ENCODE measurements around the gene FRK. TPM values are rescaled to one million over a fixed set of nuclear protein-coding genes. Genes with fewer than 3 reads are reported as not detected.

The FRK gene
- total and polyA plus RNA-seq, 5 donors from 2014 or later: not detected

DNA sequence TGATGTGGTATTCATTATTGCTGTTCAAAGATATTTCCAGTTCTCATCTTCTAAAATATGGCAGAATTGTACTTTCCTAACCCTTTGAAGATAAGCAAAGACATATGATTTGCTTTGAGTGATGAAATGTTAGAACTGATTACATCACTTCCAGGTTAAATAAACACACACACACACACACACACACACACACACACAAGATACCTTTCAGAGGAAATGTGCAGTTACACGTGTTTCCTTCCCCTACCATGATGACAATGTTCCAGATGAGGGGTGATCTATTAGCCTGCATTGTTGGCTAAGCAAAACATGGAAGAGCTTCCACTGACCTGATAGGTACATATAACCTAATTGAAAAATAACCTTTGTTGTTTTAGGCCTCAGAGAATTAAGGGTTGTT, 11.7 kb upstream of the FRK start:
- Mint-ChIP-seq H3K27me3 (peaks cover 8% of the 10 kb centered on the region), H3K9me3 (no peaks in the 10 kb centered on the region), H3K27ac (no peak overlapping the region), H3K4me3 (no peak overlapping the region), H3K4me1 (no peaks in the 10 kb centered on the region), H3K36me3 (no peaks in the 10 kb centered on the region)
- no peaks in the 10 kb centered on the region for H3K4me1 ChIP-seq (ENCODE audit: control insufficient read depth, insufficient read depth, low read length, poor library complexity, severe bottlenecking)
- H3K36me3 ChIP-seq (ENCODE audit: control insufficient read depth, insufficient read depth, low read length): no peaks in the 10 kb centered on the region
- no peak overlapping the region for H3K4me3 ChIP-seq (ENCODE audit: low read depth, low read length)
- no peak overlapping the region for H3K27ac ChIP-seq (ENCODE audit: insufficient read depth, low read length, poor library complexity, severe bottlenecking)
- ATAC-seq (ENCODE audit: low read depth in 2 of 2): no peak
- peaks cover 2% of the 10 kb centered on the region for H3K27me3 ChIP-seq (ENCODE audit: control insufficient read depth, insufficient read depth, low read length)
- DNase-seq: peak in 1 of 3 donors; percentile 8
- H3K9me3 ChIP-seq (ENCODE audit: control insufficient read depth in 2 of 2, low read length in 2 of 2): no peaks in the 10 kb centered on the region

DNA sequence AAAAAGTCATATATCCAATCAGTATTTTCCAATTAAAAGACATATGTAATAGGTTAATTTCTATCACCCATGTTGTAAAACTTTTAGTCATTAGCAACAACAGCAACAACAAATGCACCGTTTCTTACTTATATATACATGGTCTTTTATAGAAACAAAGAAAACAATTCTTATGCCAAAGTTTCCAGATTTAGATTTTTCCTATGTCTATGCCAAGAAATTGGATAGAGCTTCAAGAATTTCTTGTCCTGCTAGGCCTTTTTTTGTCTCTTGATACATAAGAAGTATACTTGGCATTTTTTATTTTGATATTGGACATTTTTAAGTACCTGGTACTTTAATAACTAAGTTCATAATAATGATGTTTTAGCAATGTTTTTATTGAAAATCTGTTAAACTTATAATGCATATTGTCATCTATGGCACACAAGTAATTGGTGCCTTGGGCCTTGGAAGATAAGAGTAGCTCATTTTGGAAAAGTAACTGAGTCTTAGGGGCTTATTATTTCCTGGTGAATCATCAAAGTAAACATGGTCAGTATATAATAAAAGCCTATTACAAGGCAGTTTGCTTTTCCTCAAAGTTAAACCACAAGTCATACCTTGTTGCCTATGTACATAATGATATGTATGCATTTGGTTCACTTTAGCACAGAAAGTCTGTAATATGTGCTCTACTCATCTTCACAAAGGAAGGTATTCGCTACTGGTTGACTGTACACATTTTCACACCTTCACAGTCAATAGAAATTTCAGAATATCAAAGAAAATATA, 10.1 kb upstream of the FRK start:
- H3K27ac Mint-ChIP-seq: no peak overlapping the region

GRCh38 chr6:116070101-116070500, 9.4 kb upstream of the FRK start:
- Histone ChIP-seq H3K4me3 (ENCODE audit: low read depth, low read length) (no peak overlapping the region), H3K27ac (ENCODE audit: insufficient read depth, low read length, poor library complexity, severe bottlenecking) (no peak overlapping the region), H3K4me1 (ENCODE audit: control insufficient read depth, insufficient read depth, low read length, poor library complexity, severe bottlenecking) (no peaks in the 10 kb centered on the region), H3K36me3 (ENCODE audit: control insufficient read depth, insufficient read depth, low read length) (no peaks in the 10 kb centered on the region), H3K9me3 (ENCODE audit: control insufficient read depth in 2 of 2, low read length in 2 of 2) (no peaks in the 10 kb centered on the region), H3K27me3 (ENCODE audit: control insufficient read depth, insufficient read depth, low read length) (peaks cover 2% of the 10 kb centered on the region)
- no peak for DNase-seq
- H3K27me3 Mint-ChIP-seq: peaks cover 10% of the 10 kb centered on the region
- no peak overlapping the region for H3K27ac Mint-ChIP-seq
- ATAC-seq (ENCODE audit: low read depth in 2 of 2): no peak
- no peaks in the 10 kb centered on the region for H3K36me3 Mint-ChIP-seq
- H3K4me3 Mint-ChIP-seq: no peak overlapping the region
- no peaks in the 10 kb centered on the region for H3K4me1 Mint-ChIP-seq
- no peaks in the 10 kb centered on the region for H3K9me3 Mint-ChIP-seq

More for the DNA sequence above, 10.1 kb upstream of the FRK start:
- Mint-ChIP-seq H3K4me3 (no peak overlapping the region), H3K27me3 (peaks cover 10% of the 10 kb centered on the region), H3K4me1 (no peaks in the 10 kb centered on the region), H3K36me3 (no peaks in the 10 kb centered on the region), H3K9me3 (no peaks in the 10 kb centered on the region)
- Histone ChIP-seq H3K4me3 (ENCODE audit: low read depth, low read length) (no peak overlapping the region), H3K36me3 (ENCODE audit: control insufficient read depth, insufficient read depth, low read length) (no peaks in the 10 kb centered on the region), H3K4me1 (ENCODE audit: control insufficient read depth, insufficient read depth, low read length, poor library complexity, severe bottlenecking) (no peaks in the 10 kb centered on the region), H3K27ac (ENCODE audit: insufficient read depth, low read length, poor library complexity, severe bottlenecking) (no peak overlapping the region), H3K27me3 (ENCODE audit: control insufficient read depth, insufficient read depth, low read length) (peaks cover 2% of the 10 kb centered on the region), H3K9me3 (ENCODE audit: control insufficient read depth in 2 of 2, low read length in 2 of 2) (no peaks in the 10 kb centered on the region)
- ATAC-seq (ENCODE audit: low read depth in 2 of 2) (no peak), DNase-seq (no peak)

- peaks cover 4% of the 10 kb centered on the region for H3K27me3 ChIP-seq (ENCODE audit: control insufficient read depth, insufficient read depth, low read length)
- no peaks in the 10 kb centered on the region for H3K4me1 ChIP-seq (ENCODE audit: control insufficient read depth, insufficient read depth, low read length, poor library complexity, severe bottlenecking)
- H3K9me3 Mint-ChIP-seq: peaks cover 0 to 3% (median 0%) of the 10 kb centered on the region in 7 donors
- no peak overlapping the region for H3K27ac Mint-ChIP-seq
- H3K27me3 Mint-ChIP-seq: peaks cover 11% of the 10 kb centered on the region
- ATAC-seq (ENCODE audit: low read depth in 2 of 2): no peak
- H3K36me3 Mint-ChIP-seq: no peaks in the 10 kb centered on the region
- no peaks in the 10 kb centered on the region for H3K36me3 ChIP-seq (ENCODE audit: control insufficient read depth, insufficient read depth, low read length)
- no peak overlapping the region for H3K27ac ChIP-seq (ENCODE audit: insufficient read depth, low read length, poor library complexity, severe bottlenecking)
- no peaks in the 10 kb centered on the region for H3K9me3 ChIP-seq (ENCODE audit: control insufficient read depth in 2 of 2, low read length in 2 of 2)
- H3K4me1 Mint-ChIP-seq: no peaks in the 10 kb centered on the region
- no peak for DNase-seq
- no peak overlapping the region for H3K4me3 ChIP-seq (ENCODE audit: low read depth, low read length)
- H3K4me3 Mint-ChIP-seq: no peak overlapping the region
Measured at GRCh38 chr6:116066789-116067188, 6.1 kb upstream of the FRK start.

DNA sequence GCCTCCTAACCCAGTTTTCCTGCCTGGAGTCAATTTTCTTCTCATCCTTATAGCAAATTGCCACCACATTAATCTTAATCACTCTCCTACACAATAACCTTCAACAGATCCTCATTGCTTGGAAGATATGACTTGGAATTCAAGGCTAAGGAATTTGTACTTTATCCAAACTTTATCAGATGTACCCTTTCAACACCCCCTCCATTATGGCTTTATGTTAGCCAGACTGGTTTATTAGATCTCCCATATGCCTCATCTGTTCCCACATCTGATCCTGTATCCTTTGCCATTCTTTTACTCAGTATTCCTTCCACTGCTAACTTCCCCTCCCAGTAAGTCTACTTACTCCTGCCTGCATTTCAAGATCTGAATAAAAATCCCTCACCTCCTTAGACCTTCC, 4.0 kb upstream of the FRK start:
- H3K9me3 Mint-ChIP-seq: peaks cover 0 to 3% (median 0%) of the 10 kb centered on the region in 7 donors
- Histone ChIP-seq H3K36me3 (ENCODE audit: control insufficient read depth, insufficient read depth, low read length) (no peaks in the 10 kb centered on the region), H3K4me3 (ENCODE audit: low read depth, low read length) (no peak overlapping the region), H3K27me3 (ENCODE audit: control insufficient read depth, insufficient read depth, low read length) (peaks cover 4% of the 10 kb centered on the region), H3K4me1 (ENCODE audit: control insufficient read depth, insufficient read depth, low read length, poor library complexity, severe bottlenecking) (no peaks in the 10 kb centered on the region), H3K27ac (ENCODE audit: insufficient read depth, low read length, poor library complexity, severe bottlenecking) (no peak overlapping the region), H3K9me3 (ENCODE audit: control insufficient read depth in 2 of 2, low read length in 2 of 2) (no peaks in the 10 kb centered on the region)
- peaks cover 13% of the 10 kb centered on the region for H3K27me3 Mint-ChIP-seq
- ATAC-seq (ENCODE audit: low read depth in 2 of 2) (no peak), DNase-seq (no peak)
- H3K4me3 Mint-ChIP-seq: no peak overlapping the region
- no peaks in the 10 kb centered on the region for H3K4me1 Mint-ChIP-seq
- H3K27ac Mint-ChIP-seq: no peak overlapping the region
- H3K36me3 Mint-ChIP-seq: no peaks in the 10 kb centered on the region

GRCh38 chr6:116062496-116062895, 1.8 kb upstream of the FRK start:
- H3K27me3 Mint-ChIP-seq: peaks cover 19% of the 10 kb centered on the region
- Histone ChIP-seq H3K27ac (ENCODE audit: insufficient read depth, low read length, poor library complexity, severe bottlenecking) (no peak overlapping the region), H3K36me3 (ENCODE audit: control insufficient read depth, insufficient read depth, low read length) (no peaks in the 10 kb centered on the region), H3K27me3 (ENCODE audit: control insufficient read depth, insufficient read depth, low read length) (peaks cover 2% of the 10 kb centered on the region), H3K4me1 (ENCODE audit: control insufficient read depth, insufficient read depth, low read length, poor library complexity, severe bottlenecking) (no peaks in the 10 kb centered on the region), H3K9me3 (ENCODE audit: control insufficient read depth in 2 of 2, low read length in 2 of 2) (no peaks in the 10 kb centered on the region), H3K4me3 (ENCODE audit: low read depth, low read length) (no peak overlapping the region)
- no peak for ATAC-seq (ENCODE audit: low read depth in 2 of 2)
- H3K4me3 Mint-ChIP-seq: no peak overlapping the region
- H3K27ac Mint-ChIP-seq: no peak overlapping the region
- peaks cover 0 to 3% (median 0%) of the 10 kb centered on the region in 7 donors for H3K9me3 Mint-ChIP-seq
- no peaks in the 10 kb centered on the region for H3K4me1 Mint-ChIP-seq
- DNase-seq: no peak
- H3K36me3 Mint-ChIP-seq: no peaks in the 10 kb centered on the region

DNA sequence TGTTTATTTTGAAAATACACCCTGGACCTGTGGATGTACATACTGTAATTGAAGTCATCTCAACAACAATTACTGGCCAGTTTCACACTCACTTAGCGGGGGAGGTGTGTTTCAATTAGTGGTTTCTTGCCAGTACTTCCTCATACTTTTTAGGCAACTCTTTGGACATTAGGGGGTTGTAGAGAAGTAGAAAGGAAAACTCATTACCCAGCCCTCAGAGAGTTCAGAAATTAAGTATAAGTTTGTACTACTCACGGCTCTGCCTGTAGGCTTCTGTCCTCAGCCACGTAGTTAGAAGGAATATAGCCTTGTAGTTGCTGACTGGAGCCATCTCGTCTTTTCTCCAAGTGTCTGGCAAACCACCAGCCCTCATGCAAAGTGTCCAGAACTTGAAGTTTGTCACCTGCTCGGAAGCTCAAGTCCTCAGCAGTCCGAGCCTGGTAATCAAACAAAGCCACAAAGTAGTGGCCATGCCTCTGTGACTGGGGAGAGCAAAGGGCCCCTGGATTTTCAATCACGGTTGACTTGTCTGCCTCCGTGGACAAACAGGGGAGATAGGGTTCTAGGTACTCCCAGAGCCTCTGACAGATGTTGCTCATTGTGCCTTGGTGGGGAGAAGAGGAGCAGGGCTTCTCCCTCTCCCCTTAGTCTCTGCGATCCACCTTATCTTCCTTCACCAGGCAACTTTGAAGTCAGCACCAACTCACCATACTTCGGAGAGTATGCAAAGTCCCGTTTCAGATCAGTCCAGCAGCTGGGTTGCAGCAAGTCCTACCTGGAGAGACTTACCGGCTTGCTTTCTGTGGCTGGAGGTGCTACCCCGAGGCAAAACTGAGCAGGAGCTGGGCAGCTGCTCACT, 749 bp downstream of the FRK start:
- H3K4me1 ChIP-seq (ENCODE audit: control insufficient read depth, insufficient read depth, low read length, poor library complexity, severe bottlenecking): no peaks in the 10 kb centered on the region
- Mint-ChIP-seq H3K4me3 (no peak overlapping the region), H3K9me3 (peaks cover 0 to 2% (median 0%) of the 10 kb centered on the region in 7 donors), H3K27ac (no peak overlapping the region), H3K36me3 (no peaks in the 10 kb centered on the region), H3K4me1 (no peaks in the 10 kb centered on the region), H3K27me3 (peaks cover 12% of the 10 kb centered on the region)
- no peak overlapping the region for H3K27ac ChIP-seq (ENCODE audit: insufficient read depth, low read length, poor library complexity, severe bottlenecking)
- DNase-seq (no peak), ATAC-seq (ENCODE audit: low read depth in 2 of 2) (no peak)
- no peaks in the 10 kb centered on the region for H3K36me3 ChIP-seq (ENCODE audit: control insufficient read depth, insufficient read depth, low read length)
- no peak overlapping the region for H3K4me3 ChIP-seq (ENCODE audit: low read depth, low read length)
- no peaks in the 10 kb centered on the region for H3K9me3 ChIP-seq (ENCODE audit: control insufficient read depth in 2 of 2, low read length in 2 of 2)
- peaks cover 2% of the 10 kb centered on the region for H3K27me3 ChIP-seq (ENCODE audit: control insufficient read depth, insufficient read depth, low read length)

All from CD4-positive, CD25-positive, alpha-beta regulatory T cell (primary cell).